K562 treated with DMSO at 1 percent for 24 hours (cell line): ENCODE measurements around the gene PTTG1. TPM values are rescaled to one million over a fixed set of nuclear protein-coding genes. Genes with fewer than 3 reads are reported as not detected.

Experiments
- total RNA-seq: library from RNA; unstranded; fragments of 300-600 nt; gene quantifications from 2 replicates; pipeline ENCODE4 v1.2.3, GENCODE V29; 2022; ENCODE audit warnings: low read depth; ENCODE audit not compliant: insufficient read depth

PTTG1 gene
- 265 and 288 TPM in 2 replicates for total RNA-seq

DNA sequence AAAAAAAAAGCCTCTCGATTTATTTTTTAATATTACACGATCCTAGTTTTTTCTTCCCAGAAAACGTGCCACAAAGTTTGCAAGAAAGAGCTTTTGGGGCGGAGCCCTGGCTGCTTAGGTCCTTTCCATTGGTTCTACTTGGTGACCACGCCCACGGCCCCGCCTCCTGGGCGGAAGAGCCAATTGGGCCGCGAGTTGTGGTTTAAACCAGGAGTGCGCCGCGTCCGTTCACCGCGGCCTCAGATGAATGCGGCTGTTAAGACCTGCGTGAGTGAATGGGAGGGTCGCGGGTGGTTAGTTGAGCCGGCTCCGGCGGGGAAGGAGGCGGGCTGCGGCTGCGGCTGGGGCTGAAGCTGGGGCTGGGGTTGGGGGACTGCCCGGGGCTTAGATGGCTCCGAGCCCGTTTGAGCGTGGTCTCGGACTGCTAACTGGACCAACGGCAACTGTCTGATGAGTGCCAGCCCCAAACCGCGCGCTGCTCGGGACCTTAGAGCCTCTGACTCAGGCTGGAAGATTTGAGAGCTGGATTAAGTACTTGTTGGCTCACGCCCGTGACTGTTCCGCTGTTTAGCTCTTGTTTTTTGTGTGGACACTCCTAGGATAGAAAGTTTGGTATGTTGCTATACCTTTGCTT is at the start of gene PTTG1:
TSS of gene PTTG1 (plus strand) at position 231 of the 634 bp plus-strand sequence. CDS start 458 bp downstream, outside the sequence.

GRCh38 chr5:160399402-160400353 is 22.0 kb upstream of the PTTG1 start, which contains the start of gene FAM200C:
Gene FAM200C, minus strand, starts transcription at chr5:160400054. Its CDS starts 4,564 bp downstream, at chr5:160395490.

DNA sequence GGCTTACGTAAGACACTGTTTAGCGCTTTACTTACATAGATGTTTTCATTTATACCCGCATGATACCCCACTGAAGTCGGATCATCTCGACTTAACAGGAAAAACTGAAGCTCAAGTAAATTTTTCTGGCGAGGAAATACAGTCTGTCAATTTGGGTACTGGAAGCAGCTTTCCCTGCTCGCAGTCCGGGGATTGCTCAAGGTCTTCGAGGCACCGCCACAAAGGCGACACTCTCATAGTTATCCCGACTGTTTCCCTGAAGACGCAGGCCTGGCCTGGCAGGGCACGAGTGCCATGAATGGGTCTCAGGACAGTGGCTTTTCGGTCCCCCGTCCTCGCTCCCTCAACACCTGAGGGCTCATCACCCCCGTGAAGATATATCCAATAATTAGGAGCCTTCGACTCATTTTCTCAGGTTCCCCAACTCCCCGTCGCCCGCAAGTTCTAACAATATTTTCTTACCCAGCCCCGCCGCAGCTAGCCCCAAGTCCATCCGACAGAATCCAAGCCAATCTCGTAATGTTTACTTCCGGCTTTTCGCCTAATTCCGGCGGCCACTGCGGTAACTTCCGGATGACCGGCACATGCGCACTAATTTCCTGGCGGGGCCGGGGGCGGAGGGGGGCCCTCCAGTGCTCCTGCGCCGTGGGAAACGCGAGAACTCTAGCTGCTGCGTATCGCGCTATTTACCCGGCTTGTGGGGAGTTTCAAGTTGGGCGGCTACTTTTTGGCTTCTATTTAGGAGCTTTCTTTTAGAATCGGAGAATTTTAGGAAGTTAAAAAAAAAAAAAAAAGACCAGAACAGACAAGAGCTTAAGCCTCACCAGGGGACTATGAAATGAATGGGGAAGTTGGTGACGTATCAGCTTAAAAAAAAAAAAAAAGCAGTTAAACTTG is 2.8 kb upstream of the PTTG1 start, which contains the start of gene SLU7:
TSS of gene SLU7 (minus strand) at position 521 of the 897 bp plus-strand sequence. CDS start 3,787 bp downstream, outside the sequence.

Other genes with a start within 250 kb of the PTTG1 start
- gene FABP6, start 192.3 kb upstream of the PTTG1 start, total RNA-seq = not detected in 2 replicates
- gene CCNJL, start 109.3 kb upstream of the PTTG1 start, total RNA-seq = not detected in 2 replicates
- not detected in 2 replicates for gene C1QTNF2, start 51.2 kb upstream of the PTTG1 start, total RNA-seq
- gene FAM200C, start 21.8 kb upstream of the PTTG1 start, total RNA-seq = 2.5 and 3.2 TPM in 2 replicates
- 53.5 and 68.6 TPM in 2 replicates for gene SLU7, start 2.8 kb upstream of the PTTG1 start, total RNA-seq